ENCODE data around the gene DNAJB6. TPM values are rescaled to one million over a fixed set of nuclear protein-coding genes. Genes with fewer than 3 reads are reported as not detected.

The DNAJB6 gene
- total RNA-seq, 4 donors from 2014 or later, result 103 to 151 (median 139) TPM

DNA sequence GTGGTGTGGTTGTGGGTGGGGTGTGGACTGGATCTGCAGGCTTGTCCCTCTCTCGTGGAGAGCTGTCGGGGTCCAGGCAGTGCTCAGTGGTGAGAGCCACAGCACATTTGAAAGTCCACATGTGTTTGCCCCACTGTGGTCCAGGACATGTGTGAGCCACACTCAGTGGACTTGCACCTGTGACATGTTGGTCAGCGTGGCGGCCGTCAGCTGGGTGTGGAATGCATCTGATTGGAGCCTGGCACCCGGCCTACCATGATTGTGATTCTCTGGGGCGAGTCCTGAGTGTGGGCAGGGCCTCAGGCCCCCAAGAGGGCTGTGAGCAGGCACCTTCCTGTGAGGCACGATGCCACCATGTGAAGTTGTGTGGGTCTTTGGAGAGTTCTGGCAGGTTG, 77.9 kb downstream of the DNAJB6 start:
- no peak for DNase-seq (ENCODE audit: extremely low spot score)
- TF ChIP-seq EP300 (IDR thresholded peaks at IDR 0.05) (no peak), POLR2AphosphoS5 (IDR thresholded peaks at IDR 0.05) (no peak), POLR2A (IDR thresholded peaks at IDR 0.05; ENCODE audit: low read depth) (no peak)
- TF ChIP-seq, protein P1, sequence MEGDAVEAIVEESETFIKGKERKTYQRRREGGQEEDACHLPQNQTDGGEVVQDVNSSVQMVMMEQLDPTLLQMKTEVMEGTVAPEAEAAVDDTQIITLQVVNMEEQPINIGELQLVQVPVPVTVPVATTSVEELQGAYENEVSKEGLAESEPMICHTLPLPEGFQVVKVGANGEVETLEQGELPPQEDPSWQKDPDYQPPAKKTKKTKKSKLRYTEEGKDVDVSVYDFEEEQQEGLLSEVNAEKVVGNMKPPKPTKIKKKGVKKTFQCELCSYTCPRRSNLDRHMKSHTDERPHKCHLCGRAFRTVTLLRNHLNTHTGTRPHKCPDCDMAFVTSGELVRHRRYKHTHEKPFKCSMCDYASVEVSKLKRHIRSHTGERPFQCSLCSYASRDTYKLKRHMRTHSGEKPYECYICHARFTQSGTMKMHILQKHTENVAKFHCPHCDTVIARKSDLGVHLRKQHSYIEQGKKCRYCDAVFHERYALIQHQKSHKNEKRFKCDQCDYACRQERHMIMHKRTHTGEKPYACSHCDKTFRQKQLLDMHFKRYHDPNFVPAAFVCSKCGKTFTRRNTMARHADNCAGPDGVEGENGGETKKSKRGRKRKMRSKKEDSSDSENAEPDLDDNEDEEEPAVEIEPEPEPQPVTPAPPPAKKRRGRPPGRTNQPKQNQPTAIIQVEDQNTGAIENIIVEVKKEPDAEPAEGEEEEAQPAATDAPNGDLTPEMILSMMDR (IDR thresholded peaks at IDR 0.05), result no peak
- intact Hi-C loops (cut with DNase I), result no loop called here
- H3K4me3 ChIP-seq, result no peak overlapping the region
- H3K27ac ChIP-seq (replicated peaks in 1 of 4), result no peak overlapping the region
- no peaks in the 10 kb centered on the region for H3K4me1 ChIP-seq
- 100% methylated on average over 2 of the region's 8 CpGs for WGBS
- peaks cover 40 to 96% (median 84%) of the 10 kb centered on the region in 4 donors for H3K36me3 ChIP-seq
- H3K27me3 ChIP-seq, result no peaks in the 10 kb centered on the region
- H3K9me3 ChIP-seq, result no peaks in the 10 kb centered on the region

DNA sequence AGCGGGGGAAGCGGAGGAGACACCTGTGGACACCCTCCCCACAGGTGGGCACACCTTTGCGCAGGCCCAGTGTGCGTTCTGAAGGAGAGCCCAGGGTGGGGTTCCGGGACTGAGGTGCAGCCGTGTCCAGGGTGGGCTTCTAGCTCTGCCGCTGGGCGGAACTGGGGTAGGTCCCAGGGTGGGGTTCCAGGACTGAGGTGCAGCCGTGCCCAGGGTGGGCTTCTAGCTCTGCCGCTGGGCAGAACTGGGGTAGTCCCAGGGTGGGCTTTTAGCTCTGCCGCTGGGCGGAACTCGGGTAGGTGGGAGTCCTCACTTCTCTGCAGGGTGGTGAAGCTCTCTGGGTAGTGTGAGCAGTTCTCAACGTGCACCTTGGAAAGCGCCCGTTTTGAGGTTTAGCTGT, 78.7 kb downstream of the DNAJB6 start:
- peaks cover 32 to 90% (median 76%) of the 10 kb centered on the region in 4 donors for H3K36me3 ChIP-seq

DNA sequence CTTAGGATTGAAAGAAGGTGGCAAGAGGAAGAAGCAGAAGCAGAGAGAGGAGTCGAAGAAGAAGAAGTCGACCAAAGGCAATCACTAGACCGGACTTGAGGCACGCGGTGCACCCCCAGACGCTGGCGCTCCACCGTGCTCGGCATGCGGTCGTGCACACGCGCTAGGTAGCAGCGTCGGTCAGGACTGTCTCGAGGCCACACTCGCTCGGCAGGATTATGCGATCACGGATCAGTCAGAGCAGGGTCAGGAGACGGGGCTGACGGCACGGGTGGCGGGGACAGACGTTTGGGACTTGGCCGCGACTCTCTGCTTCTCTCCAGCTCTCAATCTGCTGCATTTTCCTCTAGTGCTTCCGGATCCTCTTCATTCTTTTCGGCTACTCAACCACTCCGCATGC, 79.2 kb downstream of the DNAJB6 start:
- Histone ChIP-seq H3K4me3 (no peak overlapping the region), H3K36me3 (peaks cover 27 to 89% (median 71%) of the 10 kb centered on the region in 4 donors), H3K27ac (replicated peaks in 1 of 4) (no peak overlapping the region), H3K27me3 (no peaks in the 10 kb centered on the region), H3K4me1 (no peaks in the 10 kb centered on the region), H3K9me3 (no peaks in the 10 kb centered on the region)
- intact Hi-C loops (cut with DNase I), result no loop called here
- TF ChIP-seq, protein P1 (IDR thresholded peaks at IDR 0.05), result no peak
- TF ChIP-seq EP300 (IDR thresholded peaks at IDR 0.05) (no peak), POLR2AphosphoS5 (IDR thresholded peaks at IDR 0.05) (no peak), POLR2A (IDR thresholded peaks at IDR 0.05; ENCODE audit: low read depth) (no peak)
- 95% methylated on average over 28 of the region's 30 CpGs for WGBS
- no peak for DNase-seq (ENCODE audit: extremely low spot score)

More for the DNA sequence above, 78.7 kb downstream of the DNAJB6 start:
- H3K27me3 ChIP-seq, result no peaks in the 10 kb centered on the region
- WGBS, result 95% methylated on average over 11 of the region's 16 CpGs
- DNase-seq (ENCODE audit: extremely low spot score), result no peak
- no peaks in the 10 kb centered on the region for H3K9me3 ChIP-seq
- no peak overlapping the region for H3K4me3 ChIP-seq
- H3K4me1 ChIP-seq, result no peaks in the 10 kb centered on the region
- intact Hi-C loops (cut with DNase I), result no loop called here
- no peak overlapping the region for H3K27ac ChIP-seq (replicated peaks in 1 of 4)
- TF ChIP-seq EP300 (IDR thresholded peaks at IDR 0.05) (no peak), POLR2A (IDR thresholded peaks at IDR 0.05; ENCODE audit: low read depth) (no peak), POLR2AphosphoS5 (IDR thresholded peaks at IDR 0.05) (no peak)
- TF ChIP-seq, protein P1 (IDR thresholded peaks at IDR 0.05), result no peak

DNA sequence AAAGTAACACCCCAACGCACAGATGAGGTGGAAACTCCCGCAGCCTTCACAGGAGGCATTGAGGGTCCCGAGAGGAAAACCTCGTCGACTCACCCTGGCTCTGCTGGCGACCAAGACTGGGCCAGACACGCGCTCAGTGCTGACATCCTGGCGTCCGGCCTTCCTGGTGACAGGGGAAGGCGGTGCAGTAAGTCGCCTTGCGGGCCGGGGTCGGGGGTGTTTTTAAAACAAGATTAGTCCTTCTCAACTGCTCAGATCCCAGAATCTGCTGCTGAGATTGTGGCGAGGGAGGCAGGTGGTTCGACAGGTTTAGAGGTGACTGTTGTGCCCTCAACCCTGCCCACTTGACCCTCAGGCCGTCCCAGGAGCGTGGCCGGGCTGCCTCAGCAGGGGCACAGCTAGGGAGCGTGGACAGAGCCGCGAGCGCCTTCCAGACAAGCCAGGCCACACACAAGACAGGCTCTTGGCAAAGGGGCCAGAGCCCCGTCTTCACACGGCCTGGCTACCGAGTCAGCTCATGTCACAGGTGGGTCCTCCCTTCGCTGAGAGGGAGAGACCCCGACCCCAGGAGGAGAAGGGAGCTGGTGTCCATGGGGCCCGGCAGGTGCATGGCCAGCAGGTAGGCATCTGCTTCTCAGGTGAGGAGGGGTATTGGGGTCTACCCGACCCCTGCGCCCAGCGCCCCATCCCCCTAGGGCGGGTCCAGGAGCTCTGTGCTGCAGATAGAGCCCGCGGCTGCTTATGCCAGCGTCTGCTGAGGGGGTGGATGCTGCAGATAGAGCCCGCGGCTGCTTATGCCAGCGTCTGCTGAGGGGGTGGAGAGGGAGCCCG, 81.6 kb downstream of the DNAJB6 start:
- H3K27ac ChIP-seq (replicated peaks in 1 of 4), result no peak overlapping the region
- intact Hi-C loops (cut with DNase I), result no loop called here
- no peak overlapping the region for H3K4me3 ChIP-seq
- no peaks in the 10 kb centered on the region for H3K27me3 ChIP-seq
- no peak for TF ChIP-seq EP300 (IDR thresholded peaks at IDR 0.05)
- TF ChIP-seq POLR2A (IDR thresholded peaks at IDR 0.05; ENCODE audit: low read depth), result no peak
- TF ChIP-seq, protein P1 (IDR thresholded peaks at IDR 0.05), result no peak
- no peak for TF ChIP-seq POLR2AphosphoS5 (IDR thresholded peaks at IDR 0.05)
- peaks cover 23 to 80% (median 59%) of the 10 kb centered on the region in 4 donors for H3K36me3 ChIP-seq
- H3K4me1 ChIP-seq, result no peaks in the 10 kb centered on the region
- no peaks in the 10 kb centered on the region for H3K9me3 ChIP-seq
- WGBS, result 88% methylated on average over 26 of the region's 41 CpGs
- DNase-seq (ENCODE audit: extremely low spot score), result no peak

All from esophagus muscularis mucosa (tissue), 4 donors.